ENCODE measurements around the gene NEGR1.

DNA sequence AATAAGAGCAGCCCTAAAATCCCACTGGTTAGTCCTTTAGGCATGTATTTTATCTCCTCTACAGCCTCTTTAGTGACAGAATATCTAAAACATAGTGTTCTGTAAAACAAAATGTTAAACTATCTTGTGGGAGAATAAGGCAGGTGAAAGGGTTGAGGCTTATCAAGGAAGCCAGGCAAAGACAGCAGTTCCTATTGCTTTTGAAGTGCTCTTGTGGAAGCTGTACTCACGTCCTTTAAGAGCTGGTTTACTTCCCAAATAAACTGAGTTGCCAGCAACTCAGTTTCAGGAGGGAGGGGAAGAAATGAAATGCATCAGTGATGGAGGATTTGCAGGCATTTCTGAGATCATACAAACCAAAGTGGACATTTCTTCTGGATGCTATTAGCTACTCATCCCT, 671.9 kb downstream of the NEGR1 start:
- TF ChIP-seq, protein P1, sequence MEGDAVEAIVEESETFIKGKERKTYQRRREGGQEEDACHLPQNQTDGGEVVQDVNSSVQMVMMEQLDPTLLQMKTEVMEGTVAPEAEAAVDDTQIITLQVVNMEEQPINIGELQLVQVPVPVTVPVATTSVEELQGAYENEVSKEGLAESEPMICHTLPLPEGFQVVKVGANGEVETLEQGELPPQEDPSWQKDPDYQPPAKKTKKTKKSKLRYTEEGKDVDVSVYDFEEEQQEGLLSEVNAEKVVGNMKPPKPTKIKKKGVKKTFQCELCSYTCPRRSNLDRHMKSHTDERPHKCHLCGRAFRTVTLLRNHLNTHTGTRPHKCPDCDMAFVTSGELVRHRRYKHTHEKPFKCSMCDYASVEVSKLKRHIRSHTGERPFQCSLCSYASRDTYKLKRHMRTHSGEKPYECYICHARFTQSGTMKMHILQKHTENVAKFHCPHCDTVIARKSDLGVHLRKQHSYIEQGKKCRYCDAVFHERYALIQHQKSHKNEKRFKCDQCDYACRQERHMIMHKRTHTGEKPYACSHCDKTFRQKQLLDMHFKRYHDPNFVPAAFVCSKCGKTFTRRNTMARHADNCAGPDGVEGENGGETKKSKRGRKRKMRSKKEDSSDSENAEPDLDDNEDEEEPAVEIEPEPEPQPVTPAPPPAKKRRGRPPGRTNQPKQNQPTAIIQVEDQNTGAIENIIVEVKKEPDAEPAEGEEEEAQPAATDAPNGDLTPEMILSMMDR (conservative IDR thresholded peaks at IDR 0.05; ENCODE audit: low read length), result no peak
- TF ChIP-seq EZH2phosphoT487 (IDR thresholded peaks at IDR 0.05; ENCODE audit: borderline replicate concordance), result no peak

All from Loucy (cell line).